ENCODE measurements around the gene RAD51C.

The RAD51C gene

DNA sequence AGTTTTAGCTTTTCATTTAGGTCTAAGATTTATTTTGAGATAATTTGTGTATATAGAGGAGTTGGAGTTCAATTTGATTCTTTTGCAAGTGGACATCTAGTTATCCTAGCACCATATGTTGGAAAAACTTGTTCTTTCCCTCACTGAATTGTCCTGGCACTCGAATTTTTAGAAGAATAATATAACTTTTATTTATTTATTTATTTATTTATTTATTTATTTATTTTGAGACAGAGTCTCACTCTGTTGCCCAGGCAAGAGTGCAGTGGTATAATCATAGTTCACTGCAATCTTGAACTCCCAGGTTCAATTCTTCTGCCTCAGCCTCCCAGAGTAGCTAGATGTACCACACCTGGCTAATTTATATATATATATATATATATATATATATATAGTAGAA is 92.7 kb downstream of the RAD51C start:
- DNase-seq (ENCODE audit: low read depth, low spot score): no peak
- no peak overlapping the region for H3K27ac ChIP-seq

Measured in epithelial cell of prostate (primary cell).